WTC11 (cell line): ENCODE data around the gene RIPOR2. TPM values are rescaled to one million over a fixed set of nuclear protein-coding genes. Genes with fewer than 3 reads are reported as not detected.

Experiments used
- ATAC-seq: fragments of 200-7000 bp; cut with Tn5 transposase; 2 replicates; pipeline ENCODE4 v1.10.0; 2021; ENCODE audit warnings: mild to moderate bottlenecking, moderate library complexity
- CTCF ChIA-PET: fragments of 300-600 bp; sonication (Branson Sonifier 250); formaldehyde crosslinking; loops from one replicate; lab custom pipeline; 2021; ENCODE audit warnings: antibody characterized with exemption; lab: Charles Lee
- POLR2A ChIA-PET: fragments of 350-600 bp; sonication (Branson Sonifier 250); formaldehyde crosslinking; loops from one replicate; lab custom pipeline; 2021; ENCODE audit warnings: antibody characterized with exemption; lab: Charles Lee
- DNase-seq: peaks from one replicate; pipeline ENCODE4 v3.0.0; 2021; ENCODE audit warnings: low spot score
- H3K27ac Mint-ChIP-seq: 2 replicates; pipeline ENCODE4 v1.8.0; 2021; ENCODE audit warnings: mixed read lengths
- H3K27me3 Mint-ChIP-seq: 2 replicates; pipeline ENCODE4 v1.8.0; 2021; ENCODE audit warnings: low read depth, mild to moderate bottlenecking, moderate library complexity, mixed read lengths
- H3K36me3 Mint-ChIP-seq: 2 replicates; pipeline ENCODE4 v1.8.0; 2021; ENCODE audit warnings: mixed read lengths
- H3K4me1 Mint-ChIP-seq: 2 replicates; pipeline ENCODE4 v1.8.0; 2022; ENCODE audit warnings: mixed read lengths
- H3K4me3 Mint-ChIP-seq: 2 replicates; pipeline ENCODE4 v1.8.0; 2021; ENCODE audit warnings: mild to moderate bottlenecking, moderate library complexity, mixed read lengths
- H3K9me3 Mint-ChIP-seq: 2 replicates; pipeline ENCODE4 v1.8.0; 2021; ENCODE audit warnings: mixed read lengths
- AFF4 ChIP-seq: sonication (generic); formaldehyde crosslinking; IDR thresholded peaks from 2 replicates; pipeline ENCODE4 v1.8.1; 2023; ENCODE audit warnings: mild to moderate bottlenecking, missing genetic modification reagents, borderline replicate concordance
- ARID4B ChIP-seq: sonication (generic); formaldehyde crosslinking; IDR thresholded peaks from 2 replicates; pipeline ENCODE4 v1.8.0; 2023; ENCODE audit warnings: missing genetic modification reagents, mild to moderate bottlenecking, borderline replicate concordance
- CDX4 ChIP-seq: fragments of 250-450 bp; sonication (Bioruptor Pico); IDR thresholded peaks from 2 replicates; pipeline ENCODE4 v1.9.0; 2021; ENCODE audit warnings: moderate library complexity, mild to moderate bottlenecking, inconsistent platforms, borderline replicate concordance
- EMX1 ChIP-seq: fragments of 250-450 bp; sonication (Bioruptor Pico); IDR thresholded peaks from 2 replicates; pipeline ENCODE4 v1.8.0; 2021; ENCODE audit warnings: mild to moderate bottlenecking
- MYBL2 ChIP-seq: sonication (generic); formaldehyde crosslinking; IDR thresholded peaks from 2 replicates; pipeline ENCODE4 v1.8.1; 2023; ENCODE audit warnings: mild to moderate bottlenecking, moderate library complexity, missing genetic modification reagents
- NR1H2 ChIP-seq: sonication (generic); formaldehyde crosslinking; IDR thresholded peaks from 2 replicates; pipeline ENCODE4 v1.9.0; 2021; ENCODE audit warnings: mild to moderate bottlenecking, moderate library complexity, missing genetic modification reagents
- OVOL2 ChIP-seq: fragments of 250-450 bp; sonication (Bioruptor Pico); IDR thresholded peaks from 2 replicates; pipeline ENCODE4 v1.9.0; 2021; ENCODE audit warnings: mild to moderate bottlenecking, borderline replicate concordance
- SMAD4 ChIP-seq: sonication (generic); formaldehyde crosslinking; IDR thresholded peaks from 2 replicates; pipeline ENCODE4 v1.8.0; 2022; ENCODE audit warnings: mild to moderate bottlenecking, missing genetic modification reagents
- USF2 ChIP-seq: sonication (generic); formaldehyde crosslinking; IDR thresholded peaks from 2 replicates; pipeline ENCODE4 v1.8.1; 2023; ENCODE audit warnings: mild to moderate bottlenecking, missing genetic modification reagents, moderate library complexity
- ZNF416 ChIP-seq: fragments of 250-450 bp; sonication (Bioruptor Pico); IDR thresholded peaks from 2 replicates; pipeline ENCODE4 v1.9.0; 2021; ENCODE audit warnings: mild to moderate bottlenecking, inconsistent platforms
- ZNF425 ChIP-seq: fragments of 250-450 bp; sonication (Bioruptor Pico); conservative IDR thresholded peaks from 2 replicates; pipeline ENCODE4 v1.9.0; 2021; ENCODE audit warnings: mild to moderate bottlenecking
- ZNF512 ChIP-seq: sonication (generic); formaldehyde crosslinking; IDR thresholded peaks from 2 replicates; pipeline ENCODE4 v1.8.1; 2022; ENCODE audit warnings: missing genetic modification reagents, borderline replicate concordance
- ZNF671 ChIP-seq: fragments of 250-450 bp; sonication (Bioruptor Pico); IDR thresholded peaks from 2 replicates; pipeline ENCODE4 v1.8.0; 2021; ENCODE audit warnings: mild to moderate bottlenecking
- total RNA-seq: library from RNA; stranded (reverse); gene quantifications from 3 replicates; pipeline ENCODE4 v1.2.3, GENCODE V29; 2021

Gene RIPOR2
- total RNA-seq, 1 experiment from 2014 or later = 13.5 TPM

- Mint-ChIP-seq H3K36me3 (no peaks in the 10 kb centered on the region), H3K4me1 (peaks cover 26% of the 10 kb centered on the region), H3K27ac (no peak overlapping the region), H3K4me3 (no peak overlapping the region), H3K27me3 (no peaks in the 10 kb centered on the region), H3K9me3 (no peaks in the 10 kb centered on the region)
- ATAC-seq (no peak), DNase-seq (no peak)
- TF ChIP-seq USF2 (CRISPR knock-in tag) = no peak
- no peak for TF ChIP-seq ARID4B (CRISPR knock-in tag)
- TF ChIP-seq ZNF416 (CRISPR knock-in tag) = no peak
- TF ChIP-seq SMAD4 (CRISPR knock-in tag) = no peak
- no peak for TF ChIP-seq ZNF512 (CRISPR knock-in tag)
- no peak for TF ChIP-seq NR1H2 (CRISPR knock-in tag)
- TF ChIP-seq EMX1 (CRISPR knock-in tag) = no peak
- no peak for TF ChIP-seq MYBL2
- TF ChIP-seq CDX4 (CRISPR knock-in tag) = no peak
- no peak for TF ChIP-seq ZNF671 (CRISPR knock-in tag)
- TF ChIP-seq ZNF425 = no peak
- TF ChIP-seq AFF4 (CRISPR knock-in tag) = no peak
- no peak for TF ChIP-seq OVOL2 (CRISPR knock-in tag)
- POLR2A ChIA-PET = no interaction called here
- CTCF ChIA-PET = interaction anchor here (0.6 to 1.7 kb wide), 2 partner anchors 34 to 47 kb away, joined by 4 to 5 read pairs; no protein-coding TSS in a partner anchor
Measured at GRCh38 chr6:24890471-24890870, 45.3 kb downstream of the RIPOR2 start.
